ENCODE data around the gene WBP2.
"Not testable (repeated sequence)": the region's sequence is repeated elsewhere in the genome, so short reads cannot be mapped to it uniquely, and the experiment has no call there.

WBP2 gene

DNA sequence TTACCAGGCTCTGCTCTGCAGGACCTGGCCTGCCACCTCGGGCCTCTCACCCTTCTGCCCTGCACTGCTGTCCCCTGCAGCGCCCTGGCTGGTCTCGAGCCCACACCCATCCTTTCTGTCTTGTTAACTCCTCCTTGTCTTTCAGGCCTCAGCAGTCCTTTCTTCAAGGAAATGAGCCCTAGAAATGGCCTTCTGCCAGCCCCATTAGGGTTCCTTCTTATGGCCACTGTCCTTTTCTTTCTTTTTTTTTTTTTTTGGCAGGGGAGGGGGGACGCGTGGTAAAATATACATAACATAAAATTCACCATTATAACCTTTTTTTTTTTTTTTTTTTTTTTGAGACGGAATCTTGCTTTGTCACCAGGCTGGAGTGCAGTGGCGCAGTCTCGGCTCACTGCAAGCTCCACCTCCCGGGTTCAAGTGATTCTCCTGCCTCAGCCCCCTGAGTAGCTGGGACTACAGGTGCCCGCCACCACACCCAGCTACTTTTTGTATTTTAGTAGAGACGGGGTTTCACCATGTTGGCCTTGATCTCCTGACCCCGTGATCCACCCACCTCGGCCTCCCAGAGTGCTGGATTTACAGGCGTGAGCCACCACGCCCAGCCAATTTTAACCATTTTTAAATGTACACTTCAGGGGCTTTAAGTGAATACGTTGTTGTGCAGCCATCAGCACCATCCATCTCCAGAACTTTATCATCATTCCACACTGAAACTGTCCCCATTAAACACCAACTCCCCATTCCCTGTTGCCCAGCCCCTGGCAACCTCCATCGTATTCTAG lies 10.5 kb upstream of the WBP2 start:
- not testable (repeated sequence) for DNase-seq

GRCh38 chr17:75864887-75865286 lies 9.8 kb upstream of the WBP2 start:
- not testable (repeated sequence) for DNase-seq

GRCh38 chr17:75864448-75864871 lies 9.3 kb upstream of the WBP2 start:
- peak; percentile 12 for DNase-seq

- no peak for DNase-seq
These were observed 6.8 kb upstream of the WBP2 start for GRCh38 chr17:75861927-75862317.

DNA sequence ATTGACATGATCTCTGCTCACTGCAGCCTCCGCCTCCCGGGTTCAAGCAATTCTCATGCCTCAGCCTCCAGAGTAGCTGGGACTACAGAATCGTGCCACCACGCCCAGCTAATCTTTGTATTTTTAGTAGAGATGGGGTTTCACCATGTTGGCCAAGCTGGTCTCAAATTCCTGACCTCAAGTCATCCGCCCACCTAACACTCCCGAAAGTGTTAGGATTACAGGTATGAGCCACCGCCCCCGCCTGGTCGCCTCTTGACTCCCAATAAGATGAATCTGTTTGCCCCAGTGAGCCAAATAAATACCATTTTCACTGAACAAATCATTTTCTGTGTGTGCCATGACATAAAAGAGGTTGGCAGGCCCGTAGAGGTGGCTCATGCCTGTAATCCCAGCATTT lies 4.2 kb upstream of the WBP2 start:
- not testable (repeated sequence) for DNase-seq

DNA sequence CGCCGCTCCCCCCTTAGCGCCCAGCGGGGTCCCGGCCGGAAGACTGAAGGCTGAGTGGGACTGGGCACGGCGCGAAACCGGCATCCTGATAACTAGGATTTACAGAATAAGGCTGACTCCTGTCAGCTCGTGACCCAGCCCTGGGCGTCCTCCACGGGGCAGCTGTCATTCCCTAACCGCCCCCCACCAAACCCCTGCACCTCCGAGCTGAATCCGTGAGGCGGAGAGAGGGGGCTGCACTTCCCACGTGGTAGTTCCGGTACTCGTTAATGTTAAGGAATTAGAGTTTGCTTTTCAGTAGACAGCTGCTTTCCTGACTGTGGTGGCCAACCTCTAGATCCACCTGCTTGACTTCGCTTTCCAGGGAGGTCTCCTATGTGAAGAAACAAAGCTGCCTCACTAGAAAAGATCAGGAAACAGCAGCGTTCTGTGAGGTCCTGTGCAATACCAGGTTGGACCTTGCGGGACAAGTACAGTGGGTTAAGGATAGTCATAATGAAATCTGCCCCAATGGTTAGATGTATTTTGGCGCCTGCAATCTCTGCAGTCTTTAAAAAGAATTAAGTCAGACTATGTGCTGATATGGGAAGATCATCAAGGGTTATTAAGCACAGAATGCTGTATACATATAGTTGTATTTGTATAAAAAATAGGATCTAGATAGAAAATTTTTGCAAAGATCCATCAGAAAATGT lies 1.1 kb upstream of the WBP2 start:
- DNase-seq, result no peak

- no peak for DNase-seq
These were observed 240 bp downstream of the WBP2 start for GRCh38 chr17:75854881-75855309.

GRCh38 chr17:75854101-75854748 lies 910 bp downstream of the WBP2 start:
- DNase-seq, result no peak

GRCh38 chr17:75853433-75853832 lies 1.7 kb downstream of the WBP2 start:
- DNase-seq, result no peak

DNA sequence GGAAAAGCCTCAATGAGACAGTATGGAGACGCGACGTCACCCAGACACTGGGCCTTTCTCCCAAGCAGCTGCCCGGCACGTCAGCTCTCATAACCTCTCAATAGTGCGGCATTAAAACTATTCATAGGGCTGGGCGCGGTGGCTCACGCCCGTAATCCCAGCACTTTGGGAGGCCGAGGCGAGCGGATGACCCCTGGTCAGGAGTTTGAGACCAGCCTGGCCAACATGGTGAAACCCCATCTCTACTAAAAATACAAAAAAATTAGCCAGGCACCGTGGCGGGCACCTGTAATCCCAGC lies 3.5 kb downstream of the WBP2 start:
- DNase-seq, result not testable (repeated sequence)

- no peak for DNase-seq
These were observed 4.0 kb downstream of the WBP2 start for GRCh38 chr17:75850928-75851692.

DNA sequence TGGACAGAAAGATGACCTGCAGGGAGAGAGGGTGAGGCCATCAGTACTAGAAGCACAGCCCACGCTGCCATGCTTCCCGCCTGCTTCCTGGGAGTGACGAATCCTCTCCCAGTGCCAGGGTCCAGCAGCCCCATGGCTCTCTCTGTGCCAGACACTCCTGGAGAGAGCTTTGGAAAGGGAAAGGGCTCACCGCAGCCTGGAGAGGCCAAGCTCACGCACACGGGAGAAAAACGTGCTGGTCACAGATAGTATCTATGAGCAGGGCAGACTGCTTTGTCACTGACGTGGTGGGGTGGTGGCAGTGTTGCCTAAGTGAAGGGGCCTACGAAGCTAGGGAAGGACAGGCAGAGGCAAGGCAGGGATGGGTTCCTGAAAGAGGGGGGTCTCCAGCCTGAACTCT lies 5.4 kb downstream of the WBP2 start:
- no peak for DNase-seq

GRCh38 chr17:75849279-75849646 lies 5.9 kb downstream of the WBP2 start:
- DNase-seq, result no peak

- DNase-seq, result peak; percentile 76
These were observed 6.4 kb downstream of the WBP2 start for GRCh38 chr17:75848523-75849278.

- no peak for DNase-seq
These were observed 7.3 kb downstream of the WBP2 start for GRCh38 chr17:75847614-75848522.

DNA sequence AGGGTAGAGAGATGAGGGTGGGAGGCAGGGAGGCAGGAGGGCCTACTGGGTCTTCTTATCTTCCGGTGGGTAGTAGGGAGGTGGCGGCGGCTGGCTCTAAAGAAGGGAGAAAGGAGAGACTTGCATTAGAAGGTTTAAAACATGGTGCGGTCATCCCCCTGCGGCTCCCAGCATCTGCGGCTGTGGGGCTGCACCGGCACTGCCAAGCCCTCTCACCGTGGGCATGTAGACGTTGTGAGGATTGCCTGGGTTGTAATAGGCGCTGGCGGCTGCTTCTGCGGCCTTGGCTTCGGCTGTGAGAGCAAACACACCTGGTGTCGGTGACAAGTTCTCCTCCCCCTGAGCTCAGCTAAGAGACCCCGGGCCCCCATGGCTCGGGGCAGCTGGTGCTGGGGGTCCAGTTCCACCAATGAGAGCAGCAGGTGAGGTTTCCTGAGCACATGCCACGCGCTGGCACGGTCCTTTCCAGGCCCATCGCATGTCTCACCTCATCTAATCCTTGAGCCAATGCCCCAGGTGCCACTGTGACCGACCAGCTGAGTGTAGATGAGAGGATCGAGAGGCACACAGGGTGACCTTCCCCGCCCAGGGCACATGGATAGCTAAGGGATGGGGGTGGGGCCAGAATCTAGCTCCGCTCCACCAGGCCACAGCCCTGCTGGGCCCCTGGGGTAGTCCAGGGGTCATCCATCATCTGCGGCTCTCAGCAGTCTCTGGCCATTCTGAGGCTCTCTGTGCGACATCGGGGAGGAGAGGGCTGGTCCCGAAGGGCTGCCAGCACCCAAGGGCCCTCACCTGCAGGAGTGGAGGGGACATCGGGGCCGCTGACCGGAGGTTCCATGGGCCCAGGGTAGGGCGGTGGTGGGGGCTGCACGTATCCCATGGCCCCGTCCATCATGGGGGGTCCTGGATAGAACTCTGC lies 8.2 kb downstream of the WBP2 start:
- no peak for DNase-seq

- no peak for DNase-seq
These were observed 9.0 kb downstream of the WBP2 start for GRCh38 chr17:75845933-75846691.

- peak; percentile 34 for DNase-seq
These were observed 9.9 kb downstream of the WBP2 start for GRCh38 chr17:75845058-75845711.

DNA sequence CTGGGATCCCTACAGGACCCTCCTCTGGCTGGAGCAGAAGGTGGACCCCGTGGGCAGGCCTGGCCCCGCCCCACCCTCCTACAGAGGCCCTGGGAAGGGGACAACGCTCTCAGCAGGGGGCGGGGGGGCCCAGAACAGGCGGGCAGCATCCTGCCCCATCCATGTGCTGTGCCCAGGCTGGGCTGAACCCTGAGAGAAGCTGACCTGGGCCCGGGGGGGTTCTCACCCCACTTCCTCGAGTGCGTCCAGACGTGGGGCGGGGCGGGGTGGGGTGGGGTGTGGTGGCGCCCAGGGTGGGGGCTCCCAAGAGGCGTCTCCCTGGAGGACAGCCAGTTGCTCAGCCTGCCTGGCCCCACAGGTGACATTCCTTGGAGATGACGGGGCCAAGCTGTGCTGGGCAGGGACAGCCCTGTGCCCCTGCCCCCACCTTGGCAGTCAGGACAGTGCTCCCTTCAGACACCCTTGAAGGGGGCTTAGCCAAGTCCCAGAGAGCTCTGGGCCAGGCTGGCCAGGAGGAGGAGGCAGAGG lies 10.5 kb downstream of the WBP2 start:
- DNase-seq, result no peak

Data from effector CD8-positive, alpha-beta T cell (primary cell).